ENCODE results near the gene TSHZ1. TPM values are rescaled to one million over a fixed set of nuclear protein-coding genes. Genes with fewer than 3 reads are reported as not detected.

The TSHZ1 gene
- total RNA-seq, 3 donors from 2014 or later = 22.7 to 66.6 (median 36.9) TPM

DNA sequence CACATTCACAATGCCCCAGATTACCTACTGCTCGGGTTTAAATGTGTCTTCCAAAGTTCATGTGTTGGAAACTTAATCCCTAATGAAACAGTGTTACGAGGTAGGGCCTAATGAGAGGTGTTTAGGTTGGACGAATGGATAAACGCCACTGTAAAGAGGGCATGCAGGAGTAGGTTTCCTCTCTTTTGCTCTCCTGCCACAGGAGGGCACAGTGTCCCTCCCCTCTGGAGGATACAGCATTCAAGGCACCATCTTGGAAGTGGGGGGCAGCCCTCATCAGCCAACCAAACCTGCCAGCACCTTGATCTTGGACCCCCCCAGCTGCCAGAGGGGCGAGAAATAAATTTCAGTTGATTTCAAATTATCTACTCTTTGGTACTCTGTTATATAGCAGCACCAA, 103.5 kb downstream of the TSHZ1 start:
- TF ChIP-seq, protein P1, sequence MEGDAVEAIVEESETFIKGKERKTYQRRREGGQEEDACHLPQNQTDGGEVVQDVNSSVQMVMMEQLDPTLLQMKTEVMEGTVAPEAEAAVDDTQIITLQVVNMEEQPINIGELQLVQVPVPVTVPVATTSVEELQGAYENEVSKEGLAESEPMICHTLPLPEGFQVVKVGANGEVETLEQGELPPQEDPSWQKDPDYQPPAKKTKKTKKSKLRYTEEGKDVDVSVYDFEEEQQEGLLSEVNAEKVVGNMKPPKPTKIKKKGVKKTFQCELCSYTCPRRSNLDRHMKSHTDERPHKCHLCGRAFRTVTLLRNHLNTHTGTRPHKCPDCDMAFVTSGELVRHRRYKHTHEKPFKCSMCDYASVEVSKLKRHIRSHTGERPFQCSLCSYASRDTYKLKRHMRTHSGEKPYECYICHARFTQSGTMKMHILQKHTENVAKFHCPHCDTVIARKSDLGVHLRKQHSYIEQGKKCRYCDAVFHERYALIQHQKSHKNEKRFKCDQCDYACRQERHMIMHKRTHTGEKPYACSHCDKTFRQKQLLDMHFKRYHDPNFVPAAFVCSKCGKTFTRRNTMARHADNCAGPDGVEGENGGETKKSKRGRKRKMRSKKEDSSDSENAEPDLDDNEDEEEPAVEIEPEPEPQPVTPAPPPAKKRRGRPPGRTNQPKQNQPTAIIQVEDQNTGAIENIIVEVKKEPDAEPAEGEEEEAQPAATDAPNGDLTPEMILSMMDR (IDR thresholded peaks at IDR 0.05) = no peak
- Histone ChIP-seq H3K4me1 (ENCODE audit: low read depth) (no peaks in the 10 kb centered on the region), H3K9me3 (no peaks in the 10 kb centered on the region), H3K36me3 (ENCODE audit: low read depth) (no peaks in the 10 kb centered on the region), H3K4me3 (no peak overlapping the region)
- no peak for DNase-seq
- intact Hi-C loops (cut with DNase I, micrococcal nuclease) = no loop called here
- no peak for ATAC-seq

DNA sequence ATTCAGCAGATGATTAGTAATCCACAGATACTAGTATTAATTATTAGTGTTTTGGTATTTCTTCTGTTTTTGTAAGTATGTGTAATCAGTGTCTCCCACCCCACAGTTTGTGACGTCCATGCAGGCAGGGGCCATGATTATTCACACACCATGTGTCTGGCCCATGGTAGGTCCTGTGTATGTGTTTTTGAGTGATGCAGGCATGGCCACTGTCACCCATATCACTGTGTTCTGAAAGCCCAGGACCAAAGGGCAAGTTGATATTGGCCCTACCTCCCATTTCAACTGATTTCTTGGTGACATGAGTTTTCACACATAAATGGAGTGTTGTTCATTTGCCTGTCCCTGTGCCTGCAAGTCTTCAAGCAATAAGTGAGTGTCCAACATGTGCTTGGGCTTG, 104.0 kb downstream of the TSHZ1 start:
- DNase-seq = no peak
- TF ChIP-seq, protein P1 (IDR thresholded peaks at IDR 0.05) = no peak

DNA sequence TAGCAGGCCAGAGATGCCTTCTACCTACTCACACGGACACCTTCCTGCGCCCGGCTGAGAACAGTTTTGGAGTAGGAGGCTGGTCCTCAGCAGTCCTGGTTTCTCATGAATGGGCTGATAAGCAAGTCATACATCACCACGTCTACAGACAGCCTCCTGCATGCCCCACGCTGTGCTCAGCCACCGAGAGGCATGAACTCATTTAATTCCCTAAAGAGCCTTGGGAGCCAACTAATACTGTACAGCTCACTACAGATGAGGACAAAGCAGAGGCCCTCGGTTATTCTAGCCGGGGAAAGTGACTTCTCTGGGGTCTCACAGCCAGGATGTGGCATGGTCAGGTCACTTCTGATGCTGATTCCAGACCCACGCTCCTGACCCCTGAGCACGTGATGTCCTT, 105.6 kb downstream of the TSHZ1 start:
- ATAC-seq (no peak), DNase-seq (no peak)
- Histone ChIP-seq H3K4me3 (no peak overlapping the region), H3K4me1 (ENCODE audit: low read depth) (no peaks in the 10 kb centered on the region), H3K9me3 (no peaks in the 10 kb centered on the region), H3K36me3 (ENCODE audit: low read depth) (no peaks in the 10 kb centered on the region)
- intact Hi-C loops (cut with DNase I, micrococcal nuclease) = no loop called here
- TF ChIP-seq, protein P1 (IDR thresholded peaks at IDR 0.05) = no peak

More for the DNA sequence above, 104.0 kb downstream of the TSHZ1 start:
- Histone ChIP-seq H3K9me3 (no peaks in the 10 kb centered on the region), H3K4me3 (no peak overlapping the region), H3K4me1 (ENCODE audit: low read depth) (no peaks in the 10 kb centered on the region), H3K36me3 (ENCODE audit: low read depth) (no peaks in the 10 kb centered on the region)
- intact Hi-C loops (cut with DNase I, micrococcal nuclease) = no loop called here
- ATAC-seq = no peak

DNA sequence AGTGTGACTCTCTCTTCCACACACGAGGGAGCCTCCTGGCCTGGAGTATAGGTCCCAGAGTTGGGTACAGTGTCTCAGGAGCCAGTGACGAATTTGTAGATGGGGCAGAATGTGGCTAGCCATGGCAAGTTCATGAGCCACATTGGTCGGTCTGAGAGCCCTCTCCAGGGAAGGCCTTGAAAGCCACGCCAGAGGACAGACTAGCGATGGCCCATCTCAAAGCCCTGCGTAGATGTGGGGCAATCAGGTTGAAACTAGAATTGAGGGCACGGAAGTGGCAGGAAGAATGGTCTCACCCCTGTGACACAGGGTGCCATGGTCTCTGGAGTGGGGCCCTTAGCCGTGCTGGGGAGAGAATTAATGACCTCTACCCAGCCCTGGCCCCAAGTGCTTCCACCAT, 106.2 kb downstream of the TSHZ1 start:
- intact Hi-C loops (cut with DNase I, micrococcal nuclease) = no loop called here
- ATAC-seq (no peak), DNase-seq (no peak)
- no peaks in the 10 kb centered on the region for H3K4me1 ChIP-seq (ENCODE audit: low read depth)
- H3K9me3 ChIP-seq = no peaks in the 10 kb centered on the region
- no peak overlapping the region for H3K4me3 ChIP-seq
- TF ChIP-seq, protein P1 (IDR thresholded peaks at IDR 0.05) = no peak
- H3K36me3 ChIP-seq (ENCODE audit: low read depth) = no peaks in the 10 kb centered on the region

DNA sequence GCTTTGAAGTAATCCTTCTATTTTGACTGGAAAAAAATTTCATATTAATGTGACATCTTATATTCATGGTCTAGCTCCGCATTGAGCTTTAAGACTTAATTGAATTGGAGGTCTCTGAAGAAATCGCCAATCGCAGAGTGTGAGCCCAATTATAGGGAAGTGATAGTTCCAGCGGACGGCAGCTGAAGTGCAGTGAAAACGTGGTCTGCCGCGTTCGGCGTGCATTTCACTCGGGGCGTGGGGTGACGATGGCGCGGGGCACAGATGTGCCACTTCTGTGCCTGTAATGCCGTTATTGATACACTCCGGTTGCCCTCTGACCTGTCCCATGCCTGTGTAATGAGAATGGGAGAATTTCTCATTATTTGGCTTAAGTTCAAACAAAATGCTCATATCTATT, 106.7 kb downstream of the TSHZ1 start:
- Histone ChIP-seq H3K36me3 (ENCODE audit: low read depth) (no peaks in the 10 kb centered on the region), H3K4me1 (ENCODE audit: low read depth) (no peaks in the 10 kb centered on the region), H3K9me3 (no peaks in the 10 kb centered on the region), H3K4me3 (no peak overlapping the region)
- DNase-seq (no peak), ATAC-seq (no peak)
- TF ChIP-seq, protein P1 (IDR thresholded peaks at IDR 0.05) = no peak
- intact Hi-C loops (cut with DNase I, micrococcal nuclease) = no loop called here

DNA sequence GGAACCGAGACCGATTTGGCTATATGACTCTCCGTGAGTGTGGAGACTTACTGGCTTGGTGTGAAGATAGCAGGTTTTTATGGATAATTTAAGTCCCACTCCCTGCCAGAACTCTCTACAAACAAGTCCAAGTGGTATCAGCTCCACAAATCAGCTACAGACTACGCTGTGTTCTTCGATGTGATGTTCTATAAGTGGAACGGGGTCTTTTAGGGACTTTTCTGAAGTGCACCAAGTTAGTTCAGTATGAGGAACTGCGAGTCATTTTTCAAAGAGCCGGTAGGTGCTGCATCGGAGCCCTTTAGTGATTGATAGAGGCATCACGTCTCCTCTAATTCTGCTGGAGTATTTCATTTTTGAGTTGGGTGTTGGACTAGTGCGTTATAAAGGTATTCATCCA, 107.1 kb downstream of the TSHZ1 start:
- Histone ChIP-seq H3K36me3 (ENCODE audit: low read depth) (no peaks in the 10 kb centered on the region), H3K4me1 (ENCODE audit: low read depth) (no peaks in the 10 kb centered on the region), H3K4me3 (no peak overlapping the region), H3K9me3 (no peaks in the 10 kb centered on the region)
- DNase-seq = no peak
- intact Hi-C loops (cut with DNase I, micrococcal nuclease) = no loop called here
- ATAC-seq = no peak
- TF ChIP-seq, protein P1 (IDR thresholded peaks at IDR 0.05) = no peak

Data from mucosa of descending colon (tissue), 3 donors.